GM23338 (cell line): Measurements from ENCODE around the gene TNFRSF19. TPM values are rescaled to one million over a fixed set of nuclear protein-coding genes. Genes with fewer than 3 reads are reported as not detected.
A peak's percentile ranks its signal among the peaks of the same experiment; 100 is the strongest.

Source experiments
- ATAC-seq: fragments of 200-7000 bp; cut with Tn5 transposase; 3 replicates; pipeline ENCODE4 v1.9.1; 2020
- DNase-seq: peaks from one replicate; pipeline ENCODE4 v3.0.0-alpha.2; 2015; ENCODE audit warnings: low spot score
- H2AFZ ChIP-seq: fragments of 200-600 bp; sonication (generic); 2 replicates; pipeline ENCODE4 v1.8.0; 2016; ENCODE audit warnings: antibody characterized with exemption, mild to moderate bottlenecking, moderate library complexity
- H3F3A ChIP-seq: fragments of 200-600 bp; sonication (generic); replicated peaks from 2 replicates; pipeline ENCODE4 v1.8.0; 2017; ENCODE audit warnings: antibody characterized with exemption, mixed run types, low read depth
- H3K27ac ChIP-seq: fragments of 200-600 bp; sonication (generic); 2 replicates; pipeline ENCODE4 v1.6.1; 2016; ENCODE audit warnings: low read depth
- H3K27me3 ChIP-seq: fragments of 200-600 bp; sonication (generic); 2 replicates; pipeline ENCODE4 v1.8.0; 2016; ENCODE audit warnings: mild to moderate bottlenecking, mixed run types, moderate library complexity; ENCODE audit not compliant: insufficient read depth
- H3K36me3 ChIP-seq: fragments of 200-600 bp; sonication (generic); 2 replicates; pipeline ENCODE4 v1.8.0; 2016; ENCODE audit warnings: mild to moderate bottlenecking; ENCODE audit not compliant: insufficient read depth
- H3K4me1 ChIP-seq: fragments of 200-600 bp; sonication (generic); 2 replicates; pipeline ENCODE4 v1.8.0; 2016; ENCODE audit warnings: mild to moderate bottlenecking, moderate library complexity; ENCODE audit not compliant: insufficient read depth
- H3K4me2 ChIP-seq: fragments of 200-600 bp; sonication (generic); 2 replicates; pipeline ENCODE4 v1.7.1; 2017; ENCODE audit warnings: mixed run types
- H3K4me3 ChIP-seq: fragments of 200-600 bp; sonication (generic); 2 replicates; pipeline ENCODE4 v1.6.1; 2016; ENCODE audit warnings: mixed run types
- H3K79me2 ChIP-seq: fragments of 200-600 bp; sonication (generic); replicated peaks from 2 replicates; pipeline ENCODE4 v1.8.0; 2017; ENCODE audit warnings: mild to moderate bottlenecking; ENCODE audit not compliant: insufficient read depth
- H3K9me2 ChIP-seq: fragments of 200-600 bp; sonication (generic); 2 replicates; pipeline ENCODE4 v1.8.0; 2017; ENCODE audit not compliant: insufficient read depth
- H4K20me1 ChIP-seq: fragments of 200-600 bp; sonication (generic); replicated peaks from 2 replicates; pipeline ENCODE4 v1.8.0; 2017; ENCODE audit warnings: mild to moderate bottlenecking; ENCODE audit not compliant: insufficient read depth
- H3K27ac Mint-ChIP-seq: 2 replicates; pipeline ENCODE4 v1.8.0; 2020; ENCODE audit warnings: inconsistent platforms, mild to moderate bottlenecking, moderate library complexity, mixed read lengths
- H3K27me3 Mint-ChIP-seq: 3 replicates; pipeline ENCODE4 v1.8.0; 2022; ENCODE audit warnings: low read depth, mild to moderate bottlenecking, moderate library complexity, mixed read lengths, inconsistent platforms; ENCODE audit not compliant: insufficient read depth, poor library complexity
- H3K36me3 Mint-ChIP-seq: 3 replicates; pipeline ENCODE4 v1.8.0; 2021; ENCODE audit warnings: low read depth, mild to moderate bottlenecking, inconsistent platforms, moderate library complexity, mixed read lengths
- H3K4me1 Mint-ChIP-seq: 3 replicates; pipeline ENCODE4 v1.8.0; 2020; ENCODE audit warnings: mild to moderate bottlenecking, inconsistent platforms, mixed read lengths
- H3K4me3 Mint-ChIP-seq: 3 replicates; pipeline ENCODE4 v1.8.0; 2021; ENCODE audit warnings: moderate library complexity, mild to moderate bottlenecking, inconsistent platforms, mixed read lengths
- H3K9me3 Mint-ChIP-seq: 3 replicates; pipeline ENCODE4 v1.8.0; 2020; ENCODE audit warnings: moderate library complexity, mild to moderate bottlenecking, inconsistent platforms, mixed read lengths
- ETS1 ChIP-seq: IDR thresholded peaks from 2 replicates; pipeline ENCODE4 v1.6.1; 2016; ENCODE audit warnings: antibody characterized with exemption
- EZH2 ChIP-seq: fragments of 200-600 bp; sonication (generic); IDR thresholded peaks from one replicate; pipeline ENCODE4 v1.8.0; 2017; ENCODE audit warnings: antibody characterized with exemption, mild to moderate bottlenecking, low read depth; ENCODE audit not compliant: unreplicated experiment
- EZH2phosphoT487 ChIP-seq: fragments of 200-600 bp; sonication (generic); IDR thresholded peaks from one replicate; pipeline ENCODE4 v1.8.1; 2018; ENCODE audit warnings: antibody characterized with exemption; ENCODE audit not compliant: unreplicated experiment
- JUNB ChIP-seq: IDR thresholded peaks from one replicate; pipeline ENCODE4 v1.6.1; 2016; ENCODE audit warnings: antibody characterized with exemption; ENCODE audit not compliant: unreplicated experiment
- NANOG ChIP-seq: IDR thresholded peaks from 2 replicates; pipeline ENCODE4 v1.6.1; 2016; ENCODE audit warnings: antibody characterized with exemption, borderline replicate concordance
- POLR2AphosphoS5 ChIP-seq: IDR thresholded peaks from 2 replicates; pipeline ENCODE4 v1.6.1; 2016; ENCODE audit warnings: antibody characterized with exemption, low read depth
- ZNF114 ChIP-seq: fragments of 250-450 bp; sonication (Bioruptor Pico); IDR thresholded peaks from 2 replicates; pipeline ENCODE4 v1.5.0; 2020; ENCODE audit warnings: mild to moderate bottlenecking, moderate library complexity
- ZNF331 ChIP-seq: fragments of 250-450 bp; sonication (Bioruptor Pico); IDR thresholded peaks from 2 replicates; pipeline ENCODE4 v1.5.0; 2020; ENCODE audit warnings: low read depth, mild to moderate bottlenecking, moderate library complexity
- polyA plus RNA-seq: library from polyadenylated mRNA; unstranded; fragments of >200 nt; fragmentation: Nextera tagmentation; extraction: Ambion mirVana; gene quantifications from 2 replicates; pipeline ENCODE4 v1.2.1, GENCODE V29; 2016
- total RNA-seq: library from RNA; depleted of rRNA; stranded (reverse); fragments of >200 nt; shearing (Covaris generic); gene quantifications from 2 replicates; pipeline ENCODE4 v1.2.3, GENCODE V29; 2014
- TF ChIP-seq, protein P1 (sequence below), 2 experiments: fragments of 200-600 bp in 1 of 2; sonication (generic) in 1 of 2; conservative IDR thresholded peaks; 2 replicates each; pipeline versions ENCODE4 v1.5.1 to v1.6.1; 2016 to 2017; ENCODE audit warnings: antibody characterized with exemption in 2 of 2, low read depth in 2 of 2, mild to moderate bottlenecking in 2 of 2, moderate library complexity in 1 of 2
- TF ChIP-seq, protein P2 (sequence below): IDR thresholded peaks from one replicate; pipeline ENCODE4 v1.6.1; 2018; ENCODE audit warnings: antibody characterized with exemption; ENCODE audit not compliant: unreplicated experiment

Gene TNFRSF19
- total and polyA plus RNA-seq, 2 experiments from 2014 or later, result 0.21 to 0.35 TPM

DNA sequence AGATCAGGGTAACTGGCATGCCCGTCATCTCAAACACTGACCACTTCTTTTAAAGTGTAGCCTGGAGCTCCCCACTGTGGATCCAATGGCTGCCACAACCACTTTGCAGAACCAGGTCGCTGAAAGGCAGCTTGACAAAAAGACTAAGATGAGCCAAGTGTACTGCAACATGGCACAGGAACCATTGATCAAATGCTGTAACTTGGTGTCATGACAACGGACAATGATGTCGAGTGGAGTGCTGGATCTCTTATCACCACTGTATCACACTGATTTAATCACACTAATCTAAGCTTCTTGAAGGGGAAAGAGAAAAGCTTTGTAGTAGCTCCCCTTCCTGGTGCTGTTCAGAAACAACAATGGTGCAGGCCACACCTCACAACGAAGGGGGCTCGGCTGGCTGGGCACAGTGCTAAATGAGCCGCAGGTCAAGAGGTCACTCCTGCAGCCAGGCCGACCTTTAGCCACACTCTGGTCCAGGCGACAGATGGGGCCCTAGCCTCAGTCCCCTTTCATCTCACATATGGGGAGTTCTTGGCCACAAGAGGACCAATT, 2.2 kb upstream of the TNFRSF19 start:
- H3K36me3 ChIP-seq, result no peaks in the 10 kb centered on the region
- Mint-ChIP-seq H3K4me3 (no peak overlapping the region), H3K27ac (no peak overlapping the region), H3K9me3 (no peaks in the 10 kb centered on the region), H3K4me1 (peaks cover 11% of the 10 kb centered on the region), H3K36me3 (no peaks in the 10 kb centered on the region), H3K27me3 (no peaks in the 10 kb centered on the region)
- H4K20me1 ChIP-seq, result no peaks in the 10 kb centered on the region
- no peaks in the 10 kb centered on the region for H3K79me2 ChIP-seq
- no peak overlapping the region for H3K27ac ChIP-seq
- H2AFZ ChIP-seq, result 0 out of 2 replicates have a peak overlapping the region, but pooled peaks have one; percentile 45
- H3F3A ChIP-seq, result no peaks in the 10 kb centered on the region
- no peak overlapping the region for H3K4me3 ChIP-seq
- peaks cover 9% of the 10 kb centered on the region; the same call in 1 of the 2 replicates for H3K4me1 ChIP-seq
- no peaks in the 10 kb centered on the region for H3K9me2 ChIP-seq
- H3K27me3 ChIP-seq, result no peaks in the 10 kb centered on the region
- ATAC-seq (peak; percentile 46), DNase-seq (no peak)
- no peak overlapping the region for H3K4me2 ChIP-seq
- TF ChIP-seq, protein P1, sequence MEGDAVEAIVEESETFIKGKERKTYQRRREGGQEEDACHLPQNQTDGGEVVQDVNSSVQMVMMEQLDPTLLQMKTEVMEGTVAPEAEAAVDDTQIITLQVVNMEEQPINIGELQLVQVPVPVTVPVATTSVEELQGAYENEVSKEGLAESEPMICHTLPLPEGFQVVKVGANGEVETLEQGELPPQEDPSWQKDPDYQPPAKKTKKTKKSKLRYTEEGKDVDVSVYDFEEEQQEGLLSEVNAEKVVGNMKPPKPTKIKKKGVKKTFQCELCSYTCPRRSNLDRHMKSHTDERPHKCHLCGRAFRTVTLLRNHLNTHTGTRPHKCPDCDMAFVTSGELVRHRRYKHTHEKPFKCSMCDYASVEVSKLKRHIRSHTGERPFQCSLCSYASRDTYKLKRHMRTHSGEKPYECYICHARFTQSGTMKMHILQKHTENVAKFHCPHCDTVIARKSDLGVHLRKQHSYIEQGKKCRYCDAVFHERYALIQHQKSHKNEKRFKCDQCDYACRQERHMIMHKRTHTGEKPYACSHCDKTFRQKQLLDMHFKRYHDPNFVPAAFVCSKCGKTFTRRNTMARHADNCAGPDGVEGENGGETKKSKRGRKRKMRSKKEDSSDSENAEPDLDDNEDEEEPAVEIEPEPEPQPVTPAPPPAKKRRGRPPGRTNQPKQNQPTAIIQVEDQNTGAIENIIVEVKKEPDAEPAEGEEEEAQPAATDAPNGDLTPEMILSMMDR (conservative IDR thresholded peaks at IDR 0.05; ENCODE audit: low read depth in 2 of 2), result peak; percentile 26 to 40; a peak in 3 of 4 replicates
- no peak for TF ChIP-seq ZNF114
- no peak for TF ChIP-seq ETS1

GRCh38 chr13:23570921-23571315, 706 bp downstream of the TNFRSF19 start:
- H3K4me1 ChIP-seq, result peaks cover 9% of the 10 kb centered on the region; the same call in 1 of the 2 replicates
- Mint-ChIP-seq H3K27ac (no peak overlapping the region), H3K9me3 (no peaks in the 10 kb centered on the region), H3K36me3 (no peaks in the 10 kb centered on the region), H3K4me3 (no peak overlapping the region), H3K4me1 (peaks cover 11% of the 10 kb centered on the region), H3K27me3 (no peaks in the 10 kb centered on the region)
- H3F3A ChIP-seq, result no peaks in the 10 kb centered on the region
- H3K9me2 ChIP-seq, result no peaks in the 10 kb centered on the region
- H3K27me3 ChIP-seq, result no peaks in the 10 kb centered on the region
- peak overlapping the region; percentile 84; the same call in 1 of the 2 replicates for H2AFZ ChIP-seq
- H3K36me3 ChIP-seq, result no peaks in the 10 kb centered on the region
- H3K79me2 ChIP-seq, result no peaks in the 10 kb centered on the region
- ATAC-seq, result no peak
- no peaks in the 10 kb centered on the region for H4K20me1 ChIP-seq
- H3K4me3 ChIP-seq, result no peak overlapping the region
- no peak for DNase-seq
- no peak overlapping the region for H3K4me2 ChIP-seq
- no peak overlapping the region for H3K27ac ChIP-seq
- TF ChIP-seq NANOG (no peak), EZH2phosphoT487 (no peak), POLR2AphosphoS5 (no peak), EZH2 (no peak), JUNB (no peak), ZNF331 (CRISPR knock-in tag) (no peak), ZNF114 (no peak)
- TF ChIP-seq, protein P1 (conservative IDR thresholded peaks at IDR 0.05; ENCODE audit: low read depth in 2 of 2), result no peak
- TF ChIP-seq, protein P2, sequence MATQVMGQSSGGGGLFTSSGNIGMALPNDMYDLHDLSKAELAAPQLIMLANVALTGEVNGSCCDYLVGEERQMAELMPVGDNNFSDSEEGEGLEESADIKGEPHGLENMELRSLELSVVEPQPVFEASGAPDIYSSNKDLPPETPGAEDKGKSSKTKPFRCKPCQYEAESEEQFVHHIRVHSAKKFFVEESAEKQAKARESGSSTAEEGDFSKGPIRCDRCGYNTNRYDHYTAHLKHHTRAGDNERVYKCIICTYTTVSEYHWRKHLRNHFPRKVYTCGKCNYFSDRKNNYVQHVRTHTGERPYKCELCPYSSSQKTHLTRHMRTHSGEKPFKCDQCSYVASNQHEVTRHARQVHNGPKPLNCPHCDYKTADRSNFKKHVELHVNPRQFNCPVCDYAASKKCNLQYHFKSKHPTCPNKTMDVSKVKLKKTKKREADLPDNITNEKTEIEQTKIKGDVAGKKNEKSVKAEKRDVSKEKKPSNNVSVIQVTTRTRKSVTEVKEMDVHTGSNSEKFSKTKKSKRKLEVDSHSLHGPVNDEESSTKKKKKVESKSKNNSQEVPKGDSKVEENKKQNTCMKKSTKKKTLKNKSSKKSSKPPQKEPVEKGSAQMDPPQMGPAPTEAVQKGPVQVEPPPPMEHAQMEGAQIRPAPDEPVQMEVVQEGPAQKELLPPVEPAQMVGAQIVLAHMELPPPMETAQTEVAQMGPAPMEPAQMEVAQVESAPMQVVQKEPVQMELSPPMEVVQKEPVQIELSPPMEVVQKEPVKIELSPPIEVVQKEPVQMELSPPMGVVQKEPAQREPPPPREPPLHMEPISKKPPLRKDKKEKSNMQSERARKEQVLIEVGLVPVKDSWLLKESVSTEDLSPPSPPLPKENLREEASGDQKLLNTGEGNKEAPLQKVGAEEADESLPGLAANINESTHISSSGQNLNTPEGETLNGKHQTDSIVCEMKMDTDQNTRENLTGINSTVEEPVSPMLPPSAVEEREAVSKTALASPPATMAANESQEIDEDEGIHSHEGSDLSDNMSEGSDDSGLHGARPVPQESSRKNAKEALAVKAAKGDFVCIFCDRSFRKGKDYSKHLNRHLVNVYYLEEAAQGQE, result no peak
